Measurements from ENCODE around the gene ZNF525.
"Not testable (repeated sequence)": the region's sequence is repeated elsewhere in the genome, so short reads cannot be mapped to it uniquely, and the experiment has no call there.

Gene ZNF525

GRCh38 chr19:53365134-53365898 lies at the start of gene ZNF525:
Gene ZNF525, plus strand, starts transcription at chr19:53365705. Its CDS starts 6,577 bp downstream, at chr19:53372282.
- DNase-seq = peak; percentile 95

- no peak for DNase-seq
These were observed 36.5 kb upstream of the ZNF525 start for GRCh38 chr19:53328967-53329366.

GRCh38 chr19:53332484-53332883 lies 33.0 kb upstream of the ZNF525 start:
- no peak for DNase-seq

- peak; percentile 63 for DNase-seq
These were observed 32.4 kb upstream of the ZNF525 start for GRCh38 chr19:53333066-53333462.

GRCh38 chr19:53333463-53334449 lies 31.7 kb upstream of the ZNF525 start, which contains the start of gene ZNF845:
Gene ZNF845, plus strand, starts transcription at chr19:53333749. Its CDS starts 7,559 bp downstream, at chr19:53341308.
- DNase-seq = peak; percentile 98

- DNase-seq = not testable (repeated sequence)
These were observed 21.1 kb upstream of the ZNF525 start for GRCh38 chr19:53344403-53344802.

- no peak for DNase-seq
These were observed 9.8 kb upstream of the ZNF525 start for GRCh38 chr19:53355739-53356138.

GRCh38 chr19:53357821-53358581 lies 7.5 kb upstream of the ZNF525 start:
- no peak for DNase-seq

- not testable (repeated sequence) for DNase-seq
These were observed 5.4 kb upstream of the ZNF525 start for GRCh38 chr19:53360056-53360455.

- no peak for DNase-seq
These were observed 491 bp downstream of the ZNF525 start for GRCh38 chr19:53365899-53366493.

GRCh38 chr19:53372196-53372595 lies 6.7 kb downstream of the ZNF525 start:
- no peak for DNase-seq

- DNase-seq = no peak
These were observed 8.8 kb downstream of the ZNF525 start for GRCh38 chr19:53374288-53374687.

- no peak for DNase-seq
These were observed 9.2 kb downstream of the ZNF525 start for GRCh38 chr19:53374743-53375142.

GRCh38 chr19:53381376-53381775 lies 15.9 kb downstream of the ZNF525 start:
- DNase-seq = no peak

GRCh38 chr19:53388168-53388567 lies 22.7 kb downstream of the ZNF525 start:
- no peak for DNase-seq

- no peak for DNase-seq
These were observed 23.4 kb downstream of the ZNF525 start for GRCh38 chr19:53388904-53389303.

GRCh38 chr19:53389571-53389970 lies 24.1 kb downstream of the ZNF525 start:
- no peak for DNase-seq

GRCh38 chr19:53389978-53390377 lies 24.5 kb downstream of the ZNF525 start:
- no peak for DNase-seq

GRCh38 chr19:53394522-53394973 lies 29.0 kb downstream of the ZNF525 start:
- no peak for DNase-seq

GRCh38 chr19:53394974-53395839 lies 29.7 kb downstream of the ZNF525 start, which contains the start of gene ZNF765:
Gene ZNF765, plus strand, starts transcription at chr19:53395149. Its CDS starts 2,867 bp downstream, at chr19:53398016.
- peak; percentile 98 for DNase-seq

All from activated CD8-positive, alpha-beta memory T cell treated with anti-CD3 and anti-CD28 coated beads, Interleukin-2, amount 50 U/mL, for 48 hours (primary cell).